CD4-positive, alpha-beta T cell (primary cell): ENCODE results near the gene GALNT8. TPM values are rescaled to one million over a fixed set of nuclear protein-coding genes. Genes with fewer than 3 reads are reported as not detected.

Source experiments
- ATAC-seq: fragments of 200-7000 bp; cut with Tn5 transposase; one replicate; pipeline ENCODE4 v1.10.0; 2022; ENCODE audit warnings: mild to moderate bottlenecking; ENCODE audit not compliant: poor library complexity
- CTCF ChIA-PET: fragments of 350-600 bp; sonication (Branson Sonifier 250); formaldehyde crosslinking; loops from one replicate; lab custom pipeline; 2021; ENCODE audit warnings: antibody characterized with exemption, inconsistent platforms; lab: Charles Lee
- POLR2A ChIA-PET: fragments of 350-600 bp; sonication (Branson Sonifier 250); formaldehyde crosslinking; loops from one replicate; lab custom pipeline; 2021; ENCODE audit warnings: antibody characterized with exemption, inconsistent platforms; lab: Charles Lee
- DNase-seq, 14 experiments: peaks; one replicate each; pipeline ENCODE4 v3.0.0-alpha.2; 2013 to 2020; ENCODE audit warnings: mixed read lengths in 2 of 14
- H3K27ac ChIP-seq, 2 donors: one replicate each; pipeline versions ENCODE4 v1.5.1 to v1.7.0; 2013; ENCODE audit warnings: low read length in 2 of 2, low read depth in 1 of 2, mild to moderate bottlenecking in 1 of 2
- H3K27me3 ChIP-seq, 2 experiments: 1 replicate in 1 of 2; 2 replicates in 1 of 2; pipeline versions ENCODE4 v1.6.1 to v1.7.0; 2013; ENCODE audit warnings: low read length in 2 of 2, control low read depth in 1 of 2, mild to moderate bottlenecking in 1 of 2, moderate library complexity in 1 of 2; ENCODE audit not compliant: insufficient read depth in 2 of 2, control insufficient read depth in 1 of 2
- H3K36me3 ChIP-seq: one replicate; pipeline ENCODE4 v1.6.1; 2013; ENCODE audit warnings: low read length, control low read depth; ENCODE audit not compliant: insufficient read depth
- H3K4me1 ChIP-seq: one replicate; pipeline ENCODE4 v1.6.1; 2013; ENCODE audit warnings: low read length, control low read depth; ENCODE audit not compliant: insufficient read depth
- H3K4me3 ChIP-seq: one replicate; pipeline ENCODE4 v1.5.1; 2013; ENCODE audit warnings: mild to moderate bottlenecking, low read length, moderate library complexity
- H3K9me3 ChIP-seq, 2 experiments: 1 replicate in 1 of 2; 2 replicates in 1 of 2; pipeline versions ENCODE4 v1.6.1 to v1.7.0; 2013; ENCODE audit warnings: low read length in 2 of 2, mild to moderate bottlenecking in 2 of 2, control low read depth in 1 of 2, moderate library complexity in 1 of 2; ENCODE audit not compliant: control insufficient read depth in 1 of 2, insufficient read depth in 1 of 2
- H3K27ac Mint-ChIP-seq: one replicate; pipeline ENCODE4 v1.8.0; 2020; ENCODE audit warnings: mixed read lengths
- H3K27me3 Mint-ChIP-seq: one replicate; pipeline ENCODE4 v1.8.0; 2021; ENCODE audit warnings: mixed read lengths
- H3K36me3 Mint-ChIP-seq: one replicate; pipeline ENCODE4 v1.8.0; 2021; ENCODE audit warnings: low read depth, mixed read lengths
- H3K4me1 Mint-ChIP-seq: one replicate; pipeline ENCODE4 v1.8.0; 2021; ENCODE audit warnings: low read depth, mixed read lengths
- H3K4me3 Mint-ChIP-seq: one replicate; pipeline ENCODE4 v1.8.0; 2020; ENCODE audit warnings: mild to moderate bottlenecking, mixed read lengths
- H3K9me3 Mint-ChIP-seq: one replicate; pipeline ENCODE4 v1.8.0; 2020; ENCODE audit warnings: mixed read lengths
- intact Hi-C, 2 experiments: fragments of 100-400 bp; cut with DNase I in 1 of 2; cut with micrococcal nuclease in 1 of 2; formaldehyde crosslinking; loops; one replicate each; pipeline versions ENCODE4 v1.15.1 to v1.9.0; 2023 to 2025; cut with DNase I, micrococcal nuclease
- total RNA-seq, 174 experiments: library from RNA in 2 of 174; stranded (reverse) in 2 of 174; gene quantifications; one replicate each; pipeline ENCODE4 v1.2.3 and lab custom pipeline; 2021 to 2026
- TF ChIP-seq, protein P1 (sequence below): fragments of 200-600 bp; IDR thresholded peaks from one replicate; pipeline ENCODE4 v1.8.0; 2022; ENCODE audit warnings: antibody characterized with exemption, mild to moderate bottlenecking

The GALNT8 gene
- total RNA-seq, 2 experiments from 2014 or later: 0.44 to 0.56 TPM

DNA sequence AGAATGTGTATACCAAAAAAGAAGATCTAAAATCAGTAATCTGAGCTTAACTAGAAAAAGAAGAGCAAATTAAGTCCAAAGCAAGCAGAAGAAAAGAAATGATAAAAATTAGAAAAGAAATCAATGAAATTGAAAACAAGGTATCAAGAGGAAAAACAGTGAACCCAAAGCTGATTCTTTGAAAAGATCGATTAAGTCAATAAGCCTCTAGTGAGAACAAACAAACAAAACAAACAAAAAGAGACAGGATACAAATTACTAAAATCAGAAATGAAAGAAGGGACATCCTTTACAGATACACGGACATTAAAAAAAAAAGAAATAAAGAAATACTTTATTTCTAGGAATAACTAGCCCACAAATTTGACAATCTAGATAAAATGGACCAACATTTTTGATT, 12.9 kb upstream of the GALNT8 start:
- H3K27ac Mint-ChIP-seq: no peak overlapping the region
- POLR2A ChIA-PET: no interaction called here
- CTCF ChIA-PET: no interaction called here

DNA sequence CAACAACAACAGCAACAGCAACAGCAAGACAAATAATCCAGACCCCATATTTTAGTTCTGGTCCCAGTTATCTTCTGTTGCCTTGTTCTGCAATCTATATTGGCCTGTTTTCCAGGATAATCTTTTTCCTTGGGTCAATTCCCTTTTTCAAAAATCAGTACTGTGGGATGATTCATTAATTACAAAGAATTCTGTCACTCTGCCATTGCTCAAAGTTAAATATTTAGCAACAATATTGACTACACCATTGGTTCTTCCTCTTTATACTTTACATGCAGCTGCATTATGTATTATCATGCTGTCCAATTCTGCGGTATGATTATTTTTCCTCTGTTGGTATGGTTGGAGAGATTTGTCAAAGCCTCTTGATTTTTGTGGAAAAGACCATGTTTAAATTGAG, 10.1 kb upstream of the GALNT8 start:
- no peak overlapping the region for H3K4me3 Mint-ChIP-seq

More for the DNA sequence above, 12.9 kb upstream of the GALNT8 start:
- intact Hi-C loops: no loop called here
- Histone ChIP-seq H3K27ac (no peak overlapping the region), H3K36me3 (no peaks in the 10 kb centered on the region), H3K27me3 (peaks cover 0 to 4% of the 10 kb centered on the region in 2 experiments), H3K9me3 (no peaks in the 10 kb centered on the region), H3K4me3 (no peak overlapping the region), H3K4me1 (no peaks in the 10 kb centered on the region)
- peaks cover 3% of the 10 kb centered on the region for H3K9me3 Mint-ChIP-seq
- TF ChIP-seq, protein P1, sequence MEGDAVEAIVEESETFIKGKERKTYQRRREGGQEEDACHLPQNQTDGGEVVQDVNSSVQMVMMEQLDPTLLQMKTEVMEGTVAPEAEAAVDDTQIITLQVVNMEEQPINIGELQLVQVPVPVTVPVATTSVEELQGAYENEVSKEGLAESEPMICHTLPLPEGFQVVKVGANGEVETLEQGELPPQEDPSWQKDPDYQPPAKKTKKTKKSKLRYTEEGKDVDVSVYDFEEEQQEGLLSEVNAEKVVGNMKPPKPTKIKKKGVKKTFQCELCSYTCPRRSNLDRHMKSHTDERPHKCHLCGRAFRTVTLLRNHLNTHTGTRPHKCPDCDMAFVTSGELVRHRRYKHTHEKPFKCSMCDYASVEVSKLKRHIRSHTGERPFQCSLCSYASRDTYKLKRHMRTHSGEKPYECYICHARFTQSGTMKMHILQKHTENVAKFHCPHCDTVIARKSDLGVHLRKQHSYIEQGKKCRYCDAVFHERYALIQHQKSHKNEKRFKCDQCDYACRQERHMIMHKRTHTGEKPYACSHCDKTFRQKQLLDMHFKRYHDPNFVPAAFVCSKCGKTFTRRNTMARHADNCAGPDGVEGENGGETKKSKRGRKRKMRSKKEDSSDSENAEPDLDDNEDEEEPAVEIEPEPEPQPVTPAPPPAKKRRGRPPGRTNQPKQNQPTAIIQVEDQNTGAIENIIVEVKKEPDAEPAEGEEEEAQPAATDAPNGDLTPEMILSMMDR: no peak
- ATAC-seq: no peak
- H3K4me1 Mint-ChIP-seq: no peaks in the 10 kb centered on the region
- no peak for DNase-seq
- no peaks in the 10 kb centered on the region for H3K36me3 Mint-ChIP-seq
- H3K4me3 Mint-ChIP-seq: no peak overlapping the region
- H3K27me3 Mint-ChIP-seq: peaks cover 7% of the 10 kb centered on the region

DNA sequence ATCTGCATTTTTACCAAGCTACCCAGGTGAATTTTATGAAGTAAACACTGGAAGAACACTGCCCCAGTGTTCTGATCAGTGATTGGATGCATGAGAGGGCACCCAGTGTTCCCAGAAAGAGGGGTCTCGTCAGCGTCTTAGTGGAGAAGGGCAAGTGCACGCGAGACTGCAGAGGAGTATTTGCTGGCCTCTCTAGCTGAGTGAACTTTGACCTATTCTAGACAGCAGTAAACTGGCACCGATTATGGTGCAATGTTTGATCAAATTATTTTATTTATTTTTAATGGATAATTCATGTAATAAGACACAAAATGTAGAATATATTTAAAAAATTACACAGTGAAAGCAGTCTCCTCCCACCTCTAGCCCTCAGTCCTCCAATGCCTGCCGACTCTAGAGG, 5.3 kb upstream of the GALNT8 start:
- Histone ChIP-seq H3K27ac (no peak overlapping the region), H3K36me3 (no peaks in the 10 kb centered on the region), H3K4me1 (no peaks in the 10 kb centered on the region), H3K27me3 (peaks cover 0 to 3% of the 10 kb centered on the region in 2 experiments), H3K4me3 (no peak overlapping the region), H3K9me3 (no peaks in the 10 kb centered on the region)
- ATAC-seq: no peak
- CTCF ChIA-PET: no interaction called here
- no peak overlapping the region for H3K27ac Mint-ChIP-seq
- no peaks in the 10 kb centered on the region for H3K36me3 Mint-ChIP-seq
- DNase-seq: no peak
- H3K4me1 Mint-ChIP-seq: no peaks in the 10 kb centered on the region
- TF ChIP-seq, protein P1: no peak
- H3K4me3 Mint-ChIP-seq: no peak overlapping the region
- POLR2A ChIA-PET: no interaction called here
- H3K9me3 Mint-ChIP-seq: no peaks in the 10 kb centered on the region
- H3K27me3 Mint-ChIP-seq: peaks cover 15% of the 10 kb centered on the region
- intact Hi-C loops: no loop called here

More for the DNA sequence above, 10.1 kb upstream of the GALNT8 start:
- no peaks in the 10 kb centered on the region for H3K36me3 ChIP-seq
- Mint-ChIP-seq H3K9me3 (peaks cover 3% of the 10 kb centered on the region), H3K27me3 (peaks cover 7% of the 10 kb centered on the region), H3K27ac (no peak overlapping the region), H3K4me1 (no peaks in the 10 kb centered on the region), H3K36me3 (no peaks in the 10 kb centered on the region)
- peaks cover 0 to 4% of the 10 kb centered on the region in 2 experiments for H3K27me3 ChIP-seq
- CTCF ChIA-PET: no interaction called here
- H3K9me3 ChIP-seq: no peaks in the 10 kb centered on the region
- POLR2A ChIA-PET: no interaction called here
- no peak overlapping the region for H3K27ac ChIP-seq
- H3K4me3 ChIP-seq: no peak overlapping the region
- TF ChIP-seq, protein P1: no peak
- DNase-seq (no peak), ATAC-seq (no peak)
- H3K4me1 ChIP-seq: no peaks in the 10 kb centered on the region
- intact Hi-C loops: no loop called here
